ENCODE measurements around the gene DMD. TPM values are rescaled to one million over a fixed set of nuclear protein-coding genes. Genes with fewer than 3 reads are reported as not detected.

The DMD gene
- total RNA-seq, 2 donors from 2014 or later, result 0.32 to 1.8 TPM

GRCh38 chrX:31550158-31550557 lies 1661.2 kb downstream of the DMD start:
- no peaks in the 10 kb centered on the region for H3K36me3 Mint-ChIP-seq (ENCODE audit: low read depth)
- H3K9me3 ChIP-seq (ENCODE audit: control insufficient read depth, low read length, poor library complexity, severe bottlenecking), result no peaks in the 10 kb centered on the region
- DNase-seq, result no peak
- ATAC-seq, result no peak
- no peaks in the 10 kb centered on the region for H3K4me1 Mint-ChIP-seq
- no peaks in the 10 kb centered on the region for H3K27me3 Mint-ChIP-seq
- no peak overlapping the region for H3K4me3 Mint-ChIP-seq
- H3K27ac Mint-ChIP-seq, result no peak overlapping the region

- Mint-ChIP-seq H3K4me3 (no peak overlapping the region), H3K4me1 (no peaks in the 10 kb centered on the region), H3K36me3 (ENCODE audit: low read depth) (no peaks in the 10 kb centered on the region), H3K27me3 (no peaks in the 10 kb centered on the region), H3K27ac (no peak overlapping the region)
- H3K9me3 ChIP-seq (ENCODE audit: control insufficient read depth, low read length, poor library complexity, severe bottlenecking), result no peaks in the 10 kb centered on the region
- ATAC-seq, result no peak
- DNase-seq, result no peak
Observed at GRCh38 chrX:31547816-31548215, 1663.5 kb downstream of the DMD start.

- Mint-ChIP-seq H3K27ac (no peak overlapping the region), H3K4me3 (no peak overlapping the region), H3K36me3 (ENCODE audit: low read depth) (no peaks in the 10 kb centered on the region), H3K4me1 (no peaks in the 10 kb centered on the region), H3K27me3 (no peaks in the 10 kb centered on the region)
- ATAC-seq, result no peak
- H3K9me3 ChIP-seq (ENCODE audit: control insufficient read depth, low read length, poor library complexity, severe bottlenecking), result no peaks in the 10 kb centered on the region
- no peak for DNase-seq
Observed at GRCh38 chrX:31547416-31547815, 1663.9 kb downstream of the DMD start.

DNA sequence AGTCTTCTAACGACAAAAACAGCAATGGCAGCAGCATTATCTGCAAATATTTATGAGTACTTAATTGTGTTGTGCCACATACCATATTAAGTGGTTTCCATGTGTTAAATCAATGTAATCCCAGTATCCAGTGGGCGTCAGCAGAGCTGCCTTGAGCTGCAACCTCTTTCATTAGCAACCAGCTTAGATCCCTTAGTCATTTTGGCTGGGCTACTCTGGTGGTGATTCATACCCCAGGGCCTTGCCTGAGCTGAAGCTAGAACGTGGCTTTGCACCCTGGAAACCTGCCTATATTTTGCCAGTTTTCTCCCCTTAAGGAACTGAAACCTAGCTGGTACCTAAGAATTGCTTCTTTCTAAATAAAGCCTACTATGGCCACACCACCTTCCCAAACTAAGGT lies 1665.2 kb downstream of the DMD start:
- H3K27ac Mint-ChIP-seq, result no peak overlapping the region
- H3K9me3 ChIP-seq (ENCODE audit: control insufficient read depth, low read length, poor library complexity, severe bottlenecking), result no peaks in the 10 kb centered on the region
- no peak for DNase-seq
- no peak overlapping the region for H3K4me3 Mint-ChIP-seq
- H3K4me1 Mint-ChIP-seq, result no peaks in the 10 kb centered on the region
- no peaks in the 10 kb centered on the region for H3K36me3 Mint-ChIP-seq (ENCODE audit: low read depth)
- no peaks in the 10 kb centered on the region for H3K27me3 Mint-ChIP-seq
- no peak for ATAC-seq

DNA sequence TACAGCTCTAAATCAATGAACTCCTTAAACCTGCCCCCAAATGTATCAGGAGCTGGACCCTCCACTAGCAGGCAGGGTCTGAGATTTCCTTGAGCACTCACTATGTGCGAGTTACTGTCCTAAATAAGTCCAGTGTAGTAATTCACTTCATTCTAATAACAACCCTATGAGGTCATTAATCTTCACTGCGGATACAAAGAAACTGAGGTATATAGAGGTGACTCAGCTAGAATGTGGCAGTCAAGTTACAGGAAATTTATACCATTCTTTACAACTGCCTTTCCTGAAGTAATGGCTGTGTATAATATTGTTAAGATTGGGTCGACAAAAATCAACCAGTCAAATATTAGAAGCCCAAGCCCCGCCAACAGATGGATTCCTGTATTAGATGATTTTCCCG lies 1665.6 kb downstream of the DMD start:
- no peaks in the 10 kb centered on the region for H3K9me3 ChIP-seq (ENCODE audit: control insufficient read depth, low read length, poor library complexity, severe bottlenecking)
- no peak overlapping the region for H3K4me3 Mint-ChIP-seq
- ATAC-seq (no peak), DNase-seq (no peak)
- no peak overlapping the region for H3K27ac Mint-ChIP-seq
- no peaks in the 10 kb centered on the region for H3K4me1 Mint-ChIP-seq
- no peaks in the 10 kb centered on the region for H3K36me3 Mint-ChIP-seq (ENCODE audit: low read depth)
- no peaks in the 10 kb centered on the region for H3K27me3 Mint-ChIP-seq

- H3K27ac Mint-ChIP-seq, result no peak overlapping the region
- H3K4me1 Mint-ChIP-seq, result no peaks in the 10 kb centered on the region
- no peaks in the 10 kb centered on the region for H3K36me3 Mint-ChIP-seq (ENCODE audit: low read depth)
- H3K4me3 Mint-ChIP-seq, result no peak overlapping the region
- H3K27me3 Mint-ChIP-seq, result no peaks in the 10 kb centered on the region
- no peaks in the 10 kb centered on the region for H3K9me3 ChIP-seq (ENCODE audit: control insufficient read depth, low read length, poor library complexity, severe bottlenecking)
- no peak for DNase-seq
- no peak for ATAC-seq
Observed at GRCh38 chrX:31545191-31545590, 1666.2 kb downstream of the DMD start.

DNA sequence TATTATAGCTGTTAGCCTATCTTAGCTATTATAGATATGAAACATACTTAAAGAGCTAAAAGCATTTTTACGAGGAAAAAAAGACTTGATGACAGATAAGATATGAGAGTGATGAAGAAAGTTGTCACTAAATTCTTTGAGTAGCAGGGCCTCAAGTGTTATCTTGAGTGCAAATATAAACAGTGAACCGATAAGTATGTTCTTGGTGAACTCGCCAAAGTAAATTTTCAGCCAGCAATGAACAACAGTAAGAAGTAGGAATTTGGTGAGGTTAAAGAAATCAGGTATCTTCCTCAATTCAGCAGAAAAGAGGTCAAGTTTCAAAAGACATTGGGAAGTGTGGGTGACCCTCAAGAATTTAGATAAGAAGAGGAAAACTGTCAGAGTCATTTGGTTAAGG lies 1667.7 kb downstream of the DMD start:
- Mint-ChIP-seq H3K27me3 (no peaks in the 10 kb centered on the region), H3K36me3 (ENCODE audit: low read depth) (no peaks in the 10 kb centered on the region), H3K27ac (no peak overlapping the region), H3K4me1 (no peaks in the 10 kb centered on the region), H3K4me3 (no peak overlapping the region)
- DNase-seq, result no peak
- H3K9me3 ChIP-seq (ENCODE audit: control insufficient read depth, low read length, poor library complexity, severe bottlenecking), result no peaks in the 10 kb centered on the region
- no peak for ATAC-seq

DNA sequence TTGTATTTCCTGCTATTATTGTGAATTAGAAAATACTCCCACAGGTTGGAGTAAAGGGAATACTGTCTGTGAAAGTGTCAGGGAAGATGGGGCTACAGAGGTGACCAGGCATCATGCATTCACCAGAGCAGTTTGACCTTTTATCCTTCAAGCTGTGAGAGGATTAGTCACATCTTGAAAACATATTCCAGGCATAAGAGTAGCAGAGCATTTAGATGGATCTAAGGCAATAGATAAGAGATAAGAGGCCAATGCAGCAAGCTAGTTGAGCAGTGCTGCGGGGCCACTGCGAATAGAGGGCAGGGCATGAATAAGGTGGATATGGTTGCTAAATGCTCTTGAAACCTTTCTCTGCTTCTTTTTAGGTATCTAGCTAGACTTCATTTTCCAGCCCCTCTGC lies 1668.8 kb downstream of the DMD start:
- no peaks in the 10 kb centered on the region for H3K4me1 Mint-ChIP-seq
- no peak overlapping the region for H3K27ac Mint-ChIP-seq
- no peak for DNase-seq
- no peaks in the 10 kb centered on the region for H3K36me3 Mint-ChIP-seq (ENCODE audit: low read depth)
- ATAC-seq, result no peak
- no peaks in the 10 kb centered on the region for H3K27me3 Mint-ChIP-seq
- no peaks in the 10 kb centered on the region for H3K9me3 ChIP-seq (ENCODE audit: control insufficient read depth, low read length, poor library complexity, severe bottlenecking)
- H3K4me3 Mint-ChIP-seq, result no peak overlapping the region

- H3K27me3 Mint-ChIP-seq, result no peaks in the 10 kb centered on the region
- no peak overlapping the region for H3K4me3 Mint-ChIP-seq
- ATAC-seq, result no peak
- H3K9me3 ChIP-seq (ENCODE audit: control insufficient read depth, low read length, poor library complexity, severe bottlenecking), result no peaks in the 10 kb centered on the region
- DNase-seq, result no peak
- H3K27ac Mint-ChIP-seq, result no peak overlapping the region
- H3K36me3 Mint-ChIP-seq (ENCODE audit: low read depth), result no peaks in the 10 kb centered on the region
- H3K4me1 Mint-ChIP-seq, result no peaks in the 10 kb centered on the region
Observed at GRCh38 chrX:31540313-31540712, 1671.0 kb downstream of the DMD start.

DNA sequence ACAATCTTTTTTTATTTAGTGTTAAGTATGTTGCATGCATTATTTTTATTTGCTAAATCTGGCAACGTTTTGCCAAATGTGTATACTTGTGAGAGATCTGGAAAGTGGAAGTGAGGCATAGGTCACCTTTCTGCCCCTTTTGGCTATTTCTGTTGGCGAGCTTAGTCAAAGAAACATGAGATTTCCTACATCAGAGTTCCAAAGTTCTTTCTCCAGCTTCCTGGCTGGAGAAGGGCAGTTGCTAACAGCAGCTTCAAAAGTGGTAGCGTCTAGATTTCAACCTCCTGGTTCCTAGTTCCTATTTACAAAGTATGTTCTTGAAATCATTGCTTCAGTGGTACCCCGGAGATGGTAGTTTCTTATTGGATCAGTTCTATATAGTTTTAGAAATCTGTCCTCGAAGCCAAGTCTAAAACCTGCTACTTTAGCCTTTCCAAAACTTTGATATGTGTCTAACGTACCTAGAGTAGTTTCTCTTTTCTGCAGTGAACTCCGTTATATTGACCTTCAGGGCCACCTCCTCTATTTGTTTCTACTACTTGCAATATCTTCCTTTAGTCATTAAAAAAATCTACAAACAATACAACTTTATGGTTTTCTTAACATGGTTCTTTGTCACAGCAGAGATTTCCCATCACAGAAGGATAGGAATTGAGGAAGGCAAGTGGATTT lies 1683.8 kb downstream of the DMD start:
- Mint-ChIP-seq H3K27me3 (no peaks in the 10 kb centered on the region), H3K27ac (no peak overlapping the region), H3K4me3 (no peak overlapping the region), H3K36me3 (ENCODE audit: low read depth) (no peaks in the 10 kb centered on the region), H3K4me1 (no peaks in the 10 kb centered on the region)
- ATAC-seq (no peak), DNase-seq (no peak)
- H3K9me3 ChIP-seq (ENCODE audit: control insufficient read depth, low read length, poor library complexity, severe bottlenecking), result no peaks in the 10 kb centered on the region

- Mint-ChIP-seq H3K36me3 (ENCODE audit: low read depth) (no peaks in the 10 kb centered on the region), H3K4me3 (no peak overlapping the region), H3K27ac (no peak overlapping the region), H3K27me3 (no peaks in the 10 kb centered on the region), H3K4me1 (no peaks in the 10 kb centered on the region)
- H3K9me3 ChIP-seq (ENCODE audit: control insufficient read depth, low read length, poor library complexity, severe bottlenecking), result no peaks in the 10 kb centered on the region
- ATAC-seq (no peak), DNase-seq (no peak)
Observed at GRCh38 chrX:31523884-31524536, 1687.3 kb downstream of the DMD start.

GRCh38 chrX:31522760-31523159 lies 1688.6 kb downstream of the DMD start:
- DNase-seq, result no peak
- Mint-ChIP-seq H3K4me3 (no peak overlapping the region), H3K36me3 (ENCODE audit: low read depth) (no peaks in the 10 kb centered on the region), H3K27me3 (no peaks in the 10 kb centered on the region), H3K27ac (no peak overlapping the region), H3K4me1 (no peaks in the 10 kb centered on the region)
- no peaks in the 10 kb centered on the region for H3K9me3 ChIP-seq (ENCODE audit: control insufficient read depth, low read length, poor library complexity, severe bottlenecking)
- no peak for ATAC-seq

GRCh38 chrX:31521941-31522340 lies 1689.4 kb downstream of the DMD start:
- Mint-ChIP-seq H3K27me3 (no peaks in the 10 kb centered on the region), H3K4me1 (no peaks in the 10 kb centered on the region), H3K27ac (no peak overlapping the region), H3K4me3 (no peak overlapping the region), H3K36me3 (ENCODE audit: low read depth) (no peaks in the 10 kb centered on the region)
- no peak for DNase-seq
- no peaks in the 10 kb centered on the region for H3K9me3 ChIP-seq (ENCODE audit: control insufficient read depth, low read length, poor library complexity, severe bottlenecking)
- ATAC-seq, result no peak

GRCh38 chrX:31516527-31516926 lies 1694.8 kb downstream of the DMD start:
- Mint-ChIP-seq H3K4me3 (no peak overlapping the region), H3K27ac (no peak overlapping the region), H3K27me3 (no peaks in the 10 kb centered on the region), H3K36me3 (ENCODE audit: low read depth) (no peaks in the 10 kb centered on the region), H3K4me1 (no peaks in the 10 kb centered on the region)
- no peak for DNase-seq
- no peak for ATAC-seq
- no peaks in the 10 kb centered on the region for H3K9me3 ChIP-seq (ENCODE audit: control insufficient read depth, low read length, poor library complexity, severe bottlenecking)

Measured in T-helper 17 cell (primary cell).